H54 (cell line): Measurements from ENCODE around the gene VMO1.
A peak's percentile ranks its signal among the peaks of the same experiment; 100 is the strongest.

Source experiments
- DNase-seq: peaks from one replicate; pipeline ENCODE4 v3.0.0; 2011; ENCODE audit warnings: low spot score, mixed read lengths; ENCODE audit not compliant: insufficient read length
- FAIRE-seq: peaks from 3 replicates; lab custom pipeline; 2011; peaks lifted over from hg19 to GRCh38; lab: Jason Lieb, UNC
- POLR2A ChIP-seq: IDR thresholded peaks from 2 replicates; pipeline ENCODE4 v1.6.1; 2011; ENCODE audit warnings: low read depth, mild to moderate bottlenecking, low read length

The VMO1 gene

DNA sequence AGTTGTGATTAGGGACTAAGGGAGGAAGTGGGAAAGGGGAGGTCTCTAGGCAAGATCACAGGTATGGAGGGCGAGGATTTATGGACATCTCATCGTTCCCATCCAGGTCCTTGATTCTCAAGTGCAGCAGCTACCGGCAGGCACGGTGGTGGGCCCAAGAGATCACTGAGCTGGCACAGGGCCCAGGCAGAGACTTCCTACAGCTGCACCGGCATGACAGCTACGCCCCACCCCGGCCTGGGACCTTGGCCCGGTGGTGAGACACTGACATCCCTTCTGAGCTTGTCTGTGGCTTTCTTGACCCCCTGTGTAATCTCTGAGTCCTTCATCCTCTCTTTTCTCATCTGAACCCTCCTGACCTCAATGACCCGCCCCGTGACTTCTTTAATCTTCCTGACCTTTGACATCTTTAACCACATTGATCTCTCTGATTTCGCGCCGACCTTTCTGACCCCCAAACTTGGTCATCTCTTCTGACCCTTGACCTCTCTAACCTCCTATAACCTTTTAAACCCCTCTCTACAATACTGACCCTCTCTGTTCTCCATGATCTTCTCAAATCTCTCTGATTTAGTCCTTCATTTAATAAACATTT, 24.6 kb upstream of the VMO1 start:
- FAIRE-seq = no peak
- TF ChIP-seq POLR2A = no peak
- DNase-seq = no peak

DNA sequence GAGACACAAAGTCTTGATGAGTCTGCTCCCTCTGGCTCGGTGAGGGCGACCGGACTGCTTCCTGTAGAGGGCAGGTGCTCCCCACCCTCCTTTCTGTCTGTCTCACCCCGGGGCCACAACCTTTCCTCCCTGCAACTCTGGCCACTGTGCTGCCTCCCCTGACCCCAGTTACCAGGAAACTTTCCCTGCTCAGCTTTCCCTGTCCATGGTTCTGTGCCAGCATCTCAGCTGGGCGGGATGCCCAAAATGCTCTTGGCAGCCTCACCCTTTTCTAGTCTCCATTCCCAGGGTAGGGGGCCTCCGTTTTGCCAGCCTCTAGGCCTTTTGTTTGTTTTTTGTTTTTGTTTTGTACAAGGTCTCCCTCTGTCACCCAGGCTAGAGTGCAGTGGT, 22.2 kb upstream of the VMO1 start:
- DNase-seq = no peak

DNA sequence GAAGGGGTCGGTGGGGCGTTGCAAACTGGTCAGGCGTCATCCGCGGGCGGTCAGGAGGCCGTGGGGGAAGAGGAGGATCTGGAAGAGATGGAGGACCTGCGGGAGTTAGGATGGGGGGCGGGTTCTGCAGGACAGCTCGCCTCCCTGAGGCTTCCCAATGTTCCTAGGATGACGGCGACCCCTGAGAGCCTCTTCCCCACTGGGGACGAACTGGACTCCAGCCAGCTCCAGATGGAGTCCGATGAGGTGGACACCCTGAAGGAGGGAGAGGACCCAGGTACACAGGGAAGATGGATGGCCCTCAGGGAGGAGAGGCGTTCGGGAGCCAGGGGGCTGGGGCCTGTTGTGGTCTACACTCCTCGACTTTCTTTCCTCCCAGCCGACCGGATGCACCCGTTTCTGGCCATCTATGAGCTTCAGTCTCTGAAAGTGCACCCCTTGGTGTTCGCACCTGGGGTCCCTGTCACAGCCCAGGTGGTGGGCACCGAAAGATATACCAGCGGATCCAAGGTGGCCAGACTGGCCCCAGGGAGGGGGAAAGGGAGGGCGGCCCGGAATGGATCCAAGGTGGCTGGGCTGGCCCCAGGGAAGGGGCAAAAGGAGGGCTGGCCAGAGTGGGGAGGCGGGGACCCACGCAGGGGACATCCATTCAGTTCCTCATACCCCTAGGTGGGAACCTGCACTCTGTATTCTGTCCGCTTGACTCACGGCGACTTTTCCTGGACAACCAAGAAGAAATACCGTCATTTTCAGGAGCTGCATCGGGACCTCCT, 21.6 kb upstream of the VMO1 start:
- FAIRE-seq (no peak), DNase-seq (no peak)
- no peak for TF ChIP-seq POLR2A

More for the DNA sequence above, 22.2 kb upstream of the VMO1 start:
- no peak for TF ChIP-seq POLR2A
- FAIRE-seq = no peak

DNA sequence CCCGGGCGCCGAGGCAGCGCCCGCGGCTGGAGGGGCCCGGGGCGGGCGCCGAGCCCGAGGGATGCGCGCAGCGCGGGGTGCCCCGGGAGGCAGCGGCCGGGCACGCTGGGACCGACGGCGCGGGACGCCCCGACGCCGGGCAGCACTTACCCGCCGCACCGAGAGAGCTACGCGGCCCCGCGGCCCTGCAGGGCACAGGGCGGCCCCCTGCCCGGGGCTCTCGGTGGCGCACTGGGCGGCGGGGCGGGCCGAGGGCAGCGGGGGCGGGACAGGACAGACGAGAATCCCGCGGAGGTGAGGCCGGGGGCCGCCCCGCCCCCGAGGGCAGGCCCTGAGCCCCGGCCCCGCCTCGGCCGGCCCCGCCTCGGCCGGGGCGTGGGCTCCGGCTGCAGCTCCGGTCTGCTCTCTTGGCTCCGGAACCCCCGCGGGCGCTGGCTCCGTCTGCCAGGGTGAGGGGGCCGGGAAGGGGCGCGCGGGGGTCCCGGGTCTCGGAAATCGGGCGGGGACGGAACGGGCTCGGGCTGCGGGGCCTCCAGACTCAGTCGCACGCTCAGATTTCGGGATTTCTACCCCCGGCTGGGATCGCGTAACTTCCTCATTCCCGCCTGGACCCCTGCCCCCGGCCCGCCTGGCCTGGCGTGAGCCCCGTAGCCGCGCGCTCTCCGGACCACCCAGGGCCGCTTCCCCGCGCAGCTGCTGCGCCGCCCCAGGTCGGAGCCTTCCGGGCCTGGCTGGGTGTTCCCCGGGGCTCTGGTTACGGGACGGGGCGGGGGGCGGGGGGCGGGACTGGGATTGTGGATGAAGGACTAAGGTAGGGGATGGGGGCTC, 20.8 kb upstream of the VMO1 start, which contains the start of gene PLD2:
PLD2 (plus strand) TSS at position 376 of the 828 bp plus-strand sequence. CDS start 621 bp downstream, outside the sequence.
- DNase-seq (peak; percentile 95), FAIRE-seq (no peak)
- TF ChIP-seq POLR2A = peak; percentile 68

DNA sequence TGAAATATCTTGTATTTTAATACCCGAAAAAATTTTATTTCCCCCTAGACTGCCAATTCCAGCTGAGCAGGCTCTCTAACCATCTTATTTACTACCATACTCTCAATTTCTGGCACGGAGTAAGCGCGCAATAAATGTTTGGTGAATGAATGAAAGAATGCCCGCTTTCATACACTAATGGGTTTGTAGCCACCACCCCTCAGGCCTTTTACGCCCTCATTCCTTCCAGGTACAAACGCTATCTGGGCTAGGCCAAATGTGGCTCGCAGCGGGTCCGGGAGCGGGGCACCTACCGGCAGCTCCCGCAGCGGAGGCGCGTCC, 20.3 kb upstream of the VMO1 start:
- FAIRE-seq (no peak), DNase-seq (no peak)
- TF ChIP-seq POLR2A = no peak

DNA sequence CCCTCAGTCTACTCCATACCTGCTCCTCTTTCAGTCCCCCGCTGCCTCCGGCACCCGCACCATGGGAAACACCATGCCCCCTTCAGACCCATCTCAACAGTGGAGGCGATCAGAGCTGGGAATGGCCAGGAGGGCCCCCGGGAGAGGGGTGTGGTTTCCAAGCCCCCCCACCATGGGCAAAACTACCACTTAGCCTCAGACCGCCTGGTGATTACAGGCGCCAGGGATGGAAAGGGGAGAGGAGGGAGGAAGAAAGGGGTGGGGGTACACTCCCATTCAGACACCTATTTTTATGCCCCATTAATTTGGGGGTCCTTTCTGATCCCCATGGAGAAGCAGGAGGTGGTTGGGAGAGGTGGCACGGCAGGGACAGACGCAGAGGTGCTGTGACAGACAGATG, 16.1 kb upstream of the VMO1 start, which contains the start of gene C17orf114:
C17orf114 (minus strand) TSS at position 101 of the 400 bp plus-strand sequence.
- FAIRE-seq (no peak), DNase-seq (no peak)
- TF ChIP-seq POLR2A = no peak

DNA sequence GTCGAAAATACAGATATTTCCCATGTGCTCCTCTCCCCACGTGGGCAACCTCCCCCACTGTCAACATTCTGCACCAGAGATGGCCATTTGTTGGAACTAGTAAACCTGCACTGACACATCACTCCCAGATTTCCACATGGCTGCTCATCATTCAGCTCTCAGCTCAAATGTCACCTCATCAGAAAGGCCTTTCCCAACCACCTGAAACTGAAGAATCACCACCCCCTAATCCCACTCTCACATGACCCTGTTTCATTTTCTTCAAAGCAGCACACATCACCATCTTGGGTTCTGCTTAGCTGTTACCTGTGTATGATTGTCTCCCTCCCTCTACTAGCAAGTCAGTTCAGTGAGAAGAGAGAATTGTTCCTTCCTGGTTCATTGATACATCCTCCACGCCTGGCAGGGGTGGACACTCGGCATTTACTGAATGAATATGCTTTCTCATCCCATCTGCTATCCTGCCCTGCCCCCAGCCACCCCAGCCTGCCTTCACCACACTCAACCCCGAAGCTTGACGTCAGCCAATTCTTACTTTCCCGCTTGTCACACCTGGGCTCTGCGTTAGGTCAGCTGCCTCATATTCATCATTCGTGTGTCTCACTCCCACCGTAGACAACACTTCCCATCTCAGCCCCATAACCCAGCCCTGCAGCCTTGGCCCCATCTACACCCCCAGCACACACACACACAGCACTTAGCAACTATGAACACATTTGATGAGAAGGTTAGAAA, 14.5 kb upstream of the VMO1 start:
- no peak for TF ChIP-seq POLR2A
- FAIRE-seq = no peak
- no peak for DNase-seq

DNA sequence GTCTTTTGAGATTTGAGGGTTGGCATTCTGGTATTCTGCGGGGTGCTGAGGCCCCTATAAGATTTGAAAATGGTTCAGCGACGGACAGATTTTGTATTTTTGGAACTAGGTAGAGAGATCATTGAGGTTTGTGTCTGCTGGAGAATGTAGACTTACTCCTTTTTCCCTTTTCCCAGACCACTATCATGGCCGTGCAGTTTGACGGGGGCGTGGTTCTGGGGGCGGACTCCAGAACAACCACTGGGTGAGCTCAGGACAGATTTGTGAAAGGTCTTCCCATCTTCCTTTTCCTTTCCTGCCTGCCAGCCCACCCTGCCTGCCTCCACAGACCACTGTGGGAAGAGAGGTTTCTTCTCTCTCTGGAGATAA, 10.4 kb upstream of the VMO1 start:
- no peak for FAIRE-seq
- DNase-seq = peak; percentile 53
- no peak for TF ChIP-seq POLR2A

DNA sequence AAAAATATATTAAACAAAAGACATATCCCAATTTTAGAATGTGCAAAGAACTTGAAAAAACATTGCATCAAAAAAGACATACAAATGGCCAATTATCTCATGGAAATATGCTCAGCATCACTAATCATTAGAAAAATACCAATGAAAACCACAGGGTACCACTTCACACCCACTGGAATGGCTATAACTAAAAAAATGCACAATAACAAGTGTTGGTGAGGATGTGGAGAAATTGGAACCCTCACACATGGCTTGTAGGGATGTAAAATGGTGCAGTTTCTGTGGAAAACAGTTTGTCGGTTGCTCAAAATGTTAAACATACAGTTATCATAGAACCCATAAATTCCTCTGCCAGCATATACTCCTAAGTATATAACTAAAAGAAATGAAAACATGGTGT, 9.0 kb upstream of the VMO1 start:
- DNase-seq = no peak
- no peak for FAIRE-seq
- TF ChIP-seq POLR2A = no peak

DNA sequence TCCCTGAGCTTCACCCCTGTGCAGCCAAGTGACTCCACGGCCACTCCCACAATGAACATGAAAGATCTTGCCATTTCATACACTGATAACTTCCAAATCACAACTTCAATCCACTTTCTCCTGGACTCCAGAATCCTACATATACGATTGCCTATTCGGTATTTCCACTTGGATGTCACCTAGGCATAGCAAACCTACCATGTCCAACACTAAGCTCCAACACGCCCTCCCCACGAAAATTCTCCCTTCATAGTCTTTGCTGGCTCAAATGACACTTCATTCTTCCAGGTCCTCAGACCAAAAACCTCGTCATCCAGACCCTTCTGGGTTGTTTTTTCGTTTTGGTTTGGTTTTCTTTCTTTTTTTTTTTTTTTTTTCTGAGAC, 4.5 kb upstream of the VMO1 start:
- no peak for DNase-seq
- no peak for TF ChIP-seq POLR2A
- no peak for FAIRE-seq

DNA sequence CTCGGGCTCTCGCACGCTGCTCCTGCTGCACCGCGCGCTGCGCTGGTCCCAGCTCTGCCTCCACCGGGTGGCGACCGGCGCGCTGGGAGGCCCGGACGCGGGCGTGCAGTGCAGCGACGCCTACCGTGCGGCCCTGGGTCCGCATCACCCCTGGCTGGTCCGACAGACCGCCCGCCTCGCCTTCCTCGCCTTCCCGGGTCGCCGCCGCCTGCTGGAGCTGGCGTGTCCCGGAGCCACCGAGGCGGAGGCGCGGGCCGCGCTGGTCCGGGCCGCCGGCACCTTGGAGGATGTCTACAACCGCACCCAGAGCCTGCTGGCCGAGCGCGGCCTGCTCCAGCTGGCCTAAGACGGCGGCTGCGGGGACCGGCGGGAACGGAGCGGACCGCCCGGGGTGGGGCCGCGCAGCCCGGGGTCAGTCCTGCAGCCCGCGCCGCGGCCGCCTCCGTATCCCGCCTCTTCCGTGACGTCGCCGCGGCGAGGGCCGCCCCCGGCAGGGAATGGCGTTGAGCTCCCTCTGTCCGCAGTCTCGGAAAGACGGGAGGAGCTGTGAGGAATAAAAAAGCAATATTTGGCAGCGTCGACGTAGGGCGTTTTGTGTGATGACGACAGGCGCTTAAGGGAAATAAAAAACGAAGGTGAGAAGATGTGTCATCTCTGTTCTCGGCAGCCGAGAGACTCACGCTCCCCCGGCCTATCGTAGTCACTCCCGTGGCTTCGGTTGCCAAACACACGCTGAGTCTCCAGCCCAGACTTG, 4.0 kb upstream of the VMO1 start:
- DNase-seq = peak; percentile 88
- FAIRE-seq = no peak
- TF ChIP-seq POLR2A = peak; percentile 83

DNA sequence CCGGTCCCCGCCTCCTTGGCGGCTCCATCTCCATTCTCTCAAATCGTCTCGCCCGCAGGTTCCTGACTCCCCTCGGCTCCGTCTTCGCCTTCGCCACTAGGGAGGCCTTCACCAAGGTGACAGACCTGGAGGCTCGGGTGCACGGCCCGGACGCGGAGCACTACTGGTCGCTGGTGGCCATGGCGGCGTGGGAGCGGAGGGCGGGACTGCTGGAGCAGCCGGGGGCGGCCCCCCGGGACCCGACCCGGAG, 3.5 kb upstream of the VMO1 start:
- no peak for DNase-seq
- TF ChIP-seq POLR2A = no peak
- FAIRE-seq = no peak
